ENCODE measurements around the gene DHRS7B.

DHRS7B gene

GRCh38 chr17:21165922-21166594 is 39.3 kb downstream of the DHRS7B start:
- Histone ChIP-seq H3K36me3 (ENCODE audit: low read depth) (no peaks in the 10 kb centered on the region), H3K4me3 (ENCODE audit: severe bottlenecking) (no peak overlapping the region), H3K9me3 (ENCODE audit: severe bottlenecking) (no peaks in the 10 kb centered on the region), H3K27me3 (ENCODE audit: insufficient read depth, poor library complexity, severe bottlenecking) (no peaks in the 10 kb centered on the region), H3K27ac (ENCODE audit: poor library complexity, severe bottlenecking) (no peak overlapping the region), H3K4me1 (ENCODE audit: insufficient read depth, poor library complexity, severe bottlenecking) (no peaks in the 10 kb centered on the region)
- TF ChIP-seq CTCF (IDR thresholded peaks at IDR 0.05; ENCODE audit: poor library complexity, severe bottlenecking): no peak
- DNase-seq (ENCODE audit: low spot score) (no peak), ATAC-seq (ENCODE audit: low read depth) (no peak)

- Histone ChIP-seq H3K36me3 (ENCODE audit: low read depth) (no peaks in the 10 kb centered on the region), H3K4me1 (ENCODE audit: insufficient read depth, poor library complexity, severe bottlenecking) (no peaks in the 10 kb centered on the region), H3K27me3 (ENCODE audit: insufficient read depth, poor library complexity, severe bottlenecking) (no peaks in the 10 kb centered on the region), H3K27ac (ENCODE audit: poor library complexity, severe bottlenecking) (no peak overlapping the region), H3K4me3 (ENCODE audit: severe bottlenecking) (no peak overlapping the region), H3K9me3 (ENCODE audit: severe bottlenecking) (no peaks in the 10 kb centered on the region)
- TF ChIP-seq CTCF (IDR thresholded peaks at IDR 0.05; ENCODE audit: poor library complexity, severe bottlenecking): no peak
- DNase-seq (ENCODE audit: low spot score): no peak
- ATAC-seq (ENCODE audit: low read depth): no peak
These were observed 39.9 kb downstream of the DHRS7B start for GRCh38 chr17:21166595-21167210.

- TF ChIP-seq CTCF (IDR thresholded peaks at IDR 0.05; ENCODE audit: poor library complexity, severe bottlenecking): no peak
- ATAC-seq (ENCODE audit: low read depth): no peak
- Histone ChIP-seq H3K4me3 (ENCODE audit: severe bottlenecking) (no peak overlapping the region), H3K27ac (ENCODE audit: poor library complexity, severe bottlenecking) (no peak overlapping the region), H3K9me3 (ENCODE audit: severe bottlenecking) (no peaks in the 10 kb centered on the region), H3K4me1 (ENCODE audit: insufficient read depth, poor library complexity, severe bottlenecking) (no peaks in the 10 kb centered on the region), H3K36me3 (ENCODE audit: low read depth) (no peaks in the 10 kb centered on the region), H3K27me3 (ENCODE audit: insufficient read depth, poor library complexity, severe bottlenecking) (no peaks in the 10 kb centered on the region)
- no peak for DNase-seq (ENCODE audit: low spot score)
These were observed 40.5 kb downstream of the DHRS7B start for GRCh38 chr17:21167303-21167702.

GRCh38 chr17:21168555-21168865 is 41.7 kb downstream of the DHRS7B start:
- DNase-seq (ENCODE audit: low spot score): no peak
- ATAC-seq (ENCODE audit: low read depth): no peak
- TF ChIP-seq CTCF (IDR thresholded peaks at IDR 0.05; ENCODE audit: poor library complexity, severe bottlenecking): no peak
- no peaks in the 10 kb centered on the region; the same call in 1 of the 2 replicates for H3K36me3 ChIP-seq (ENCODE audit: low read depth)
- no peak overlapping the region for H3K27ac ChIP-seq (ENCODE audit: poor library complexity, severe bottlenecking)
- no peaks in the 10 kb centered on the region for H3K4me1 ChIP-seq (ENCODE audit: insufficient read depth, poor library complexity, severe bottlenecking)
- no peaks in the 10 kb centered on the region for H3K9me3 ChIP-seq (ENCODE audit: severe bottlenecking)
- H3K27me3 ChIP-seq (ENCODE audit: insufficient read depth, poor library complexity, severe bottlenecking): no peaks in the 10 kb centered on the region
- H3K4me3 ChIP-seq (ENCODE audit: severe bottlenecking): no peak overlapping the region

GRCh38 chr17:21169496-21169895 is 42.7 kb downstream of the DHRS7B start:
- Histone ChIP-seq H3K27ac (ENCODE audit: poor library complexity, severe bottlenecking) (no peak overlapping the region), H3K36me3 (ENCODE audit: low read depth) (no peaks in the 10 kb centered on the region; the same call in 1 of the 2 replicates), H3K27me3 (ENCODE audit: insufficient read depth, poor library complexity, severe bottlenecking) (no peaks in the 10 kb centered on the region), H3K4me1 (ENCODE audit: insufficient read depth, poor library complexity, severe bottlenecking) (no peaks in the 10 kb centered on the region), H3K4me3 (ENCODE audit: severe bottlenecking) (no peak overlapping the region), H3K9me3 (ENCODE audit: severe bottlenecking) (no peaks in the 10 kb centered on the region)
- DNase-seq (ENCODE audit: low spot score): no peak
- TF ChIP-seq CTCF (IDR thresholded peaks at IDR 0.05; ENCODE audit: poor library complexity, severe bottlenecking): no peak
- ATAC-seq (ENCODE audit: low read depth): no peak

Data from RWPE2 (cell line).